Astrocyte of the cerebellum (primary cell): ENCODE measurements around the gene TAF12.

Experiments used
- DNase-seq: peaks from one replicate; pipeline ENCODE4 v3.0.0-alpha.2; 2011; ENCODE audit warnings: low read depth
- H3K4me3 ChIP-seq: 2 replicates; pipeline ENCODE4 v1.5.1; 2011; ENCODE audit warnings: mild to moderate bottlenecking, low read depth, low read length, moderate library complexity
- in situ Hi-C: cut with HindIII; loops from 2 replicates; pipeline ENCODE4 v1.10.0; 2017; ENCODE audit warnings: low sequenced_read_pairs
- TF ChIP-seq, protein P1 (sequence below): IDR thresholded peaks from 2 replicates; pipeline ENCODE4 v1.5.1; 2012; ENCODE audit warnings: low read length, low read depth, moderate library complexity, mild to moderate bottlenecking; ENCODE audit errors: missing control alignments

TAF12 gene

DNA sequence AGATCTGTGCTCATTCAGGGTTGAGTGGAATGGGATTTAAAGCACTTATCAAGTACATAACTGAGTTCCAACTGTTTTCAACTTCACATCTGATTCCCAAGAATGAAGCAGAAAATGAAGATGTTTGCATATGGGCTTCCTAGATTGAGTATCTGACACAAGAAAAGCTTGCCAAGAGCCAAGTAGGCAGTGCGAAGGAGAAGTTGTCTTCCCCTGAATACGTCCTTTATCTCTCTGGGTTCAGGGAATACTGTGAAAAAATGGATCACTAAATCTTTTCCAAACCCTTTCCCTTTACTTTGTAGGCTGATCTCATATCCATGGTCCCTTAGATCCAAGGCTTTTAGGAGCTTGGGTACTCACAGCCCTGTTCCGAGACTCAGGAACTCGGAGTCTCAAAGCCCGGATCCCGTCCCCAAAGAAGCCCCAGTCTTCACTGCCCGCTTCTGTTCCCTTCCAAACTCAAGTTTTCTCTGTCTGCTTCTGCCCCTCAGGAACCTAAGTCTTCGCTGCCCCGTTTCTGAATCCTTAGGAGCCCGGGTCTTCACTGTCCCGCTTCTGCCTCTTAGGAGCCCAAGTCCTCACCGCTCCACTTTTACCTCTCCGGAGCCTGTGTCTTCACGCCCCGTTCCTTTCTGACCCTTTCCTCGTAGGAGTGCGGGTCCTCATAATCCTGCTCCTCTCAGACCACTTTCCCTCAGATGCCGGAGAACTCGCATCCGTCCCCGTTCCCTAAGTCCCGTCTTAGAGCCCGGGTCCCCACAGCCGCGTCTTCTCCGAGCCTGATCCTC lies 616 bp downstream of the TAF12 start:
- H3K4me3 ChIP-seq, result peak overlapping the region; percentile 87
- no peak for DNase-seq
- in situ Hi-C loops, result no loop called here
- TF ChIP-seq, protein P1, sequence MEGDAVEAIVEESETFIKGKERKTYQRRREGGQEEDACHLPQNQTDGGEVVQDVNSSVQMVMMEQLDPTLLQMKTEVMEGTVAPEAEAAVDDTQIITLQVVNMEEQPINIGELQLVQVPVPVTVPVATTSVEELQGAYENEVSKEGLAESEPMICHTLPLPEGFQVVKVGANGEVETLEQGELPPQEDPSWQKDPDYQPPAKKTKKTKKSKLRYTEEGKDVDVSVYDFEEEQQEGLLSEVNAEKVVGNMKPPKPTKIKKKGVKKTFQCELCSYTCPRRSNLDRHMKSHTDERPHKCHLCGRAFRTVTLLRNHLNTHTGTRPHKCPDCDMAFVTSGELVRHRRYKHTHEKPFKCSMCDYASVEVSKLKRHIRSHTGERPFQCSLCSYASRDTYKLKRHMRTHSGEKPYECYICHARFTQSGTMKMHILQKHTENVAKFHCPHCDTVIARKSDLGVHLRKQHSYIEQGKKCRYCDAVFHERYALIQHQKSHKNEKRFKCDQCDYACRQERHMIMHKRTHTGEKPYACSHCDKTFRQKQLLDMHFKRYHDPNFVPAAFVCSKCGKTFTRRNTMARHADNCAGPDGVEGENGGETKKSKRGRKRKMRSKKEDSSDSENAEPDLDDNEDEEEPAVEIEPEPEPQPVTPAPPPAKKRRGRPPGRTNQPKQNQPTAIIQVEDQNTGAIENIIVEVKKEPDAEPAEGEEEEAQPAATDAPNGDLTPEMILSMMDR, result no peak

DNA sequence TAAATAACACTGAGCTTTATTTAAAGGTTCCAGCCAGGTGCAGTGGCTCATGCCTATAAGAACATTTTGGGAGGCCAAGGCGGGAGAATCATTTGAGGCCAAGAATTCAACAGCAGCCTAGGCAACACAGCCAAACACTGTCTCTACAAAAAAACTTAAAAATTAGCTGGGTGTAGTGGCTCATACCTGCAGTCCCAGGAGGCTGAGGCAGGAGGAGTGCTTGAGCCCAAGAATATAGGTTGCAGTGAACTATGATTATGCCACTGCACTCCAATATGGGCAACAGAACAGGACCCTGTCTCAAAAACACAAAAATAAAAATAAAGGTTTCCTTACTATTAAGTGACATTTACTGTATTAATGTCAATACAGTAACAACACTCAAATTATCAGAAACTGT lies 2.1 kb downstream of the TAF12 start:
- H3K4me3 ChIP-seq, result no peak overlapping the region
- TF ChIP-seq, protein P1, result peak; percentile 56
- in situ Hi-C loops, result no loop called here
- no peak for DNase-seq

DNA sequence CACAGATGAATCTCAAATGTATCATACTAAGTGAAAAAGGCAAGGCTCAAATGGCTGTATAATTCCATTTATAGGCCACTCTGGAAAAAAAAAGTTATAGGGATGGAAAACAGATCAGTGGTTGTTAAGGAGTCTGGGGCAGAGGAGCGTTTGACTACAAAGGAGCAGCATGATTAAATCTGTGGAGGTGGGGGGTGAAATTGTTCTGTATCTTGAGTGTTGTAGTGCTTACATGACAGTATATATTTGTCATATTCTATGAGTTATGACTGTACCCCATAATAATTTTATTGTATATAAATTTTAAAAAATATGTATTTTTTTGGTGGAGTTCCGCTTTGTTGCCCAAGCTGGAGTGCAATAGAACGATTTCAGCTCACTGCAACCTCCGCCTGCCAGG lies 10.3 kb downstream of the TAF12 start:
- H3K4me3 ChIP-seq, result no peak overlapping the region
- no peak for DNase-seq
- TF ChIP-seq, protein P1, result no peak
- in situ Hi-C loops, result no loop called here

DNA sequence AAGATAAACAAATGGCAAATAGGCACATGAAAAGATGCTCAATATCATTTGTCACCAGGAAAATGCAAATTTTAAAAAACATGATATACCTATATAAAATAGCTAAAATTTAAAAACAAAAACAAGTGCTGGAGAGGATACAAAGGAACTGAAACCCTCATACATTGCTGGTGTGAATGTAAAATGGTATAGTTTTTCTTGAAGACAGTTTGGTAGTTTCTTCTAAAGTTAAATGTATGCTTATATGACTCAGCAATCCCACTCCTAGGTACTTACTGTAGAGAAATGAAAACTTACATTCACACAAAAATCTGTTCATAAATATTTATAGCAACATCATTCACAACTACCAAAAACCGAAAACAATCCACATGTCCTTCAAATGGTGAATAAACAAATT lies 11.2 kb downstream of the TAF12 start:
- DNase-seq, result no peak
- TF ChIP-seq, protein P1, result no peak
- no peak overlapping the region for H3K4me3 ChIP-seq
- in situ Hi-C loops, result no loop called here

DNA sequence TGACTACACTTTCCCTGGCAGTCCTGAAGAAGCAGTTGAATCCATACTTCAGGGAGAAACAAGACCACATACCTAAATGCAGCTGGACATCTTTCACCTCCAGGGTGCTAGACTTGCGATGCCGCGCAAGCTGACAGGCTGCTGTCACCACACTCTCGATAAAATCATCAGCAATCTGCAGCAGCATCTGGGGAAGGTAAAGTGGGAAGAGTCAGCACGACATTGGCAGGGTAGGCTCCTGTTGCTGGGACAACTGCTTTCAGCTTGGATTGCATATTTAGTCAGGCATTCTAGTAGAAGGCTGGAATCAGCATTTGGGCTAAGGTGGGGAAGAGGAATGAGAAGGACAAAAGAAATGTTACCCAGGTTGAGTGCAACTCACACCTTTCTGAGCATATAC lies 29.7 kb downstream of the TAF12 start:
- in situ Hi-C loops, result loop anchor here (25.0 kb wide), 1 partner anchor 351 kb away; the partner anchor contains the start of gene SESN2
- H3K4me3 ChIP-seq, result no peak overlapping the region
- no peak for DNase-seq
- TF ChIP-seq, protein P1, result no peak

DNA sequence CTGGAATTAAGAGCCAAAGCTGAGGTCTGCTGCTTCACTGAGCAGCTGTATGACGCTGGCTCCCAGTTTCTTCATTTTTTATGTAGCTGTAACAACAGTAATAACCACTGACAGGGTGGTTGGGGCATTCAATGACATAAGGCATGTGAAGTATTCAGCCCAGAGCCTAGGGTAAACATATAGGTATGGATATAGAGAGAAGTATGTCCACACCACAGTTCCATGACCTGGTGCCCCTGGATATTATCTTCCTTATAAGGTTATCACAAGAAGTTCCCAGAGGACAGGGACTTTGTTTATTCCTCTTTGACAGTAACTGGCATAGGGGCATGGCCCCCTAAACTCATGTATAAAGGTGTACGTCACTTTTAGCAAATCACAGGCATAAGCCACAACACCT lies 36.1 kb downstream of the TAF12 start:
- H3K4me3 ChIP-seq, result no peak overlapping the region
- TF ChIP-seq, protein P1, result no peak
- in situ Hi-C loops, result loop anchor here (25.0 kb wide), 1 partner anchor 344 kb away; the partner anchor contains the start of gene SESN2
- no peak for DNase-seq
